ENCODE results near the gene HHLA2.
"Not testable (repeated sequence)": the region's sequence is repeated elsewhere in the genome, so short reads cannot be mapped to it uniquely, and the experiment has no call there.

DNA sequence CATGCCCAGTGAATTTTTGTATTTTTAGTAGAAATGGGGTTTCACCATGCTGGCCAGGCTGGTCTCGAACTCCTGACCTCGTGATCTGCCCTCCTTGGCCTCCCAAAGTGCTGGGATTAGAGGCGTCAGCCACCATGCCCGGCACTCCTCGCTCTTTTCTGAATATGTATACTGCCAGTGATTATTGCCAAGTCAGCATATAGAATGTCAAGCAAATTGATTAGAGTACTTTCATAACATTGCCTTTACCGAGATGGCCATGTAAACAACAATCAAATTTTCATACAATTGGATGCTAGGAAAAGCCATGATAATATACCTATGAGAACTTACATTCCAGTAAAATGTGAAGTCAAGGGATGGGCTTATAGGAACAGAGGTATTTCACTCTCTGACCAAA, 8.2 kb upstream of the HHLA2 start:
- TF ChIP-seq, protein P1, sequence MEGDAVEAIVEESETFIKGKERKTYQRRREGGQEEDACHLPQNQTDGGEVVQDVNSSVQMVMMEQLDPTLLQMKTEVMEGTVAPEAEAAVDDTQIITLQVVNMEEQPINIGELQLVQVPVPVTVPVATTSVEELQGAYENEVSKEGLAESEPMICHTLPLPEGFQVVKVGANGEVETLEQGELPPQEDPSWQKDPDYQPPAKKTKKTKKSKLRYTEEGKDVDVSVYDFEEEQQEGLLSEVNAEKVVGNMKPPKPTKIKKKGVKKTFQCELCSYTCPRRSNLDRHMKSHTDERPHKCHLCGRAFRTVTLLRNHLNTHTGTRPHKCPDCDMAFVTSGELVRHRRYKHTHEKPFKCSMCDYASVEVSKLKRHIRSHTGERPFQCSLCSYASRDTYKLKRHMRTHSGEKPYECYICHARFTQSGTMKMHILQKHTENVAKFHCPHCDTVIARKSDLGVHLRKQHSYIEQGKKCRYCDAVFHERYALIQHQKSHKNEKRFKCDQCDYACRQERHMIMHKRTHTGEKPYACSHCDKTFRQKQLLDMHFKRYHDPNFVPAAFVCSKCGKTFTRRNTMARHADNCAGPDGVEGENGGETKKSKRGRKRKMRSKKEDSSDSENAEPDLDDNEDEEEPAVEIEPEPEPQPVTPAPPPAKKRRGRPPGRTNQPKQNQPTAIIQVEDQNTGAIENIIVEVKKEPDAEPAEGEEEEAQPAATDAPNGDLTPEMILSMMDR (IDR thresholded peaks at IDR 0.05; ENCODE audit: control extremely low read depth in 1 of 3, insufficient read depth in 1 of 3, low read depth in 1 of 3, low read length in 3 of 3), result not testable (repeated sequence)
- TF ChIP-seq EZH2 (IDR thresholded peaks at IDR 0.05; ENCODE audit: low read depth, low read length, severe bottlenecking); SIN3A (conservative IDR thresholded peaks at IDR 0.05 in 1 of 2, IDR thresholded peaks at IDR 0.05 in 1 of 2; ENCODE audit: low read depth in 1 of 2, low read length in 2 of 2); POLR2A (IDR thresholded peaks at IDR 0.05; ENCODE audit: control extremely low read depth in 1 of 2, low read depth in 2 of 2, low read length in 2 of 2): not testable (repeated sequence)
- TF ChIP-seq, protein P2, sequence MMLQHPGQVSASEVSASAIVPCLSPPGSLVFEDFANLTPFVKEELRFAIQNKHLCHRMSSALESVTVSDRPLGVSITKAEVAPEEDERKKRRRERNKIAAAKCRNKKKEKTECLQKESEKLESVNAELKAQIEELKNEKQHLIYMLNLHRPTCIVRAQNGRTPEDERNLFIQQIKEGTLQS (IDR thresholded peaks at IDR 0.05; ENCODE audit: insufficient read depth, low read depth, low read length), result not testable (repeated sequence)
